CD4-positive, alpha-beta memory T cell (primary cell): ENCODE measurements around the gene GRAMD2A. TPM values are rescaled to one million over a fixed set of nuclear protein-coding genes. Genes with fewer than 3 reads are reported as not detected.

Source experiments
- CTCF ChIA-PET: fragments of 350-600 bp; sonication (Branson Sonifier 250); formaldehyde crosslinking; loops from one replicate; lab custom pipeline; 2021; ENCODE audit warnings: inconsistent platforms; ENCODE audit not compliant: partially characterized antibody; lab: Charles Lee
- POLR2A ChIA-PET: fragments of 350-600 bp; sonication (Branson Sonifier 250); formaldehyde crosslinking; loops from one replicate; lab custom pipeline; 2021; ENCODE audit not compliant: partially characterized antibody; lab: Charles Lee
- DNase-seq, 5 donors: peaks; one replicate each; pipeline versions ENCODE4 v3.0.0 to v3.0.0-alpha.2; 2020 to 2022; ENCODE audit warnings: mixed read lengths in 1 of 5
- H3K27ac ChIP-seq: one replicate; pipeline ENCODE4 v1.7.0; 2013; ENCODE audit warnings: low read depth, low read length
- H3K27me3 ChIP-seq: 2 replicates; pipeline ENCODE4 v1.7.0; 2013; ENCODE audit warnings: mild to moderate bottlenecking, low read length, moderate library complexity; ENCODE audit not compliant: insufficient read depth
- H3K36me3 ChIP-seq: 2 replicates; pipeline ENCODE4 v1.7.0; 2013; ENCODE audit warnings: mild to moderate bottlenecking, low read length, moderate library complexity; ENCODE audit not compliant: insufficient read depth
- H3K4me1 ChIP-seq: 2 replicates; pipeline ENCODE4 v1.7.0; 2013; ENCODE audit warnings: mild to moderate bottlenecking, low read length, moderate library complexity; ENCODE audit not compliant: insufficient read depth
- H3K4me3 ChIP-seq, 2 donors: one replicate each; pipeline ENCODE4 v1.7.0; 2013; ENCODE audit warnings: low read length in 2 of 2, mild to moderate bottlenecking in 1 of 2
- H3K9me3 ChIP-seq, 2 donors: one replicate each; pipeline ENCODE4 v1.7.0; 2013; ENCODE audit warnings: low read length in 2 of 2, control low read depth in 1 of 2; ENCODE audit not compliant: control insufficient read depth in 1 of 2
- H3K27ac Mint-ChIP-seq, 7 donors: one replicate each; pipeline ENCODE4 v1.8.0; 2020 to 2021; ENCODE audit warnings: mixed read lengths in 7 of 7, mild to moderate bottlenecking in 6 of 7, inconsistent platforms in 3 of 7, moderate library complexity in 3 of 7
- H3K27me3 Mint-ChIP-seq, 2 donors: one replicate each; pipeline ENCODE4 v1.8.0; 2020 to 2021; ENCODE audit warnings: mixed read lengths in 2 of 2
- H3K36me3 Mint-ChIP-seq, 2 donors: one replicate each; pipeline ENCODE4 v1.8.0; 2020 to 2021; ENCODE audit warnings: mixed read lengths in 2 of 2, inconsistent platforms in 1 of 2, mild to moderate bottlenecking in 1 of 2
- H3K4me1 Mint-ChIP-seq, 4 donors: one replicate each; pipeline ENCODE4 v1.8.0; 2020 to 2021; ENCODE audit warnings: mixed read lengths in 4 of 4, mild to moderate bottlenecking in 1 of 4
- H3K4me3 Mint-ChIP-seq, 8 donors: one replicate each; pipeline ENCODE4 v1.8.0; 2020 to 2021; ENCODE audit warnings: mixed read lengths in 8 of 8, mild to moderate bottlenecking in 7 of 8, moderate library complexity in 6 of 8, inconsistent platforms in 3 of 8
- H3K9me3 Mint-ChIP-seq, 8 donors: one replicate each; pipeline ENCODE4 v1.8.0; 2020 to 2021; ENCODE audit warnings: mixed read lengths in 8 of 8, mild to moderate bottlenecking in 5 of 8, inconsistent platforms in 3 of 8, moderate library complexity in 1 of 8
- intact Hi-C: fragments of 100-400 bp; cut with micrococcal nuclease; formaldehyde crosslinking; loops from one replicate; pipeline ENCODE4 v1.15.1; 2023
- polyA plus RNA-seq, 2 donors: library from polyadenylated mRNA; unstranded; fragments of 300-500 nt; fragmentation: Illumina TruSeq; gene quantifications; one replicate each; pipeline ENCODE4 v1.2.3, GENCODE V29; 2021
- total RNA-seq, 2 experiments: library from RNA; stranded (reverse); gene quantifications; one replicate each; pipeline ENCODE4 v1.2.3, GENCODE V29; 2021

The GRAMD2A gene
- total and polyA plus RNA-seq, 4 experiments from 2014 or later, result not detected

- Histone ChIP-seq H3K9me3 (no peaks in the 10 kb centered on the region), H3K27me3 (peaks cover 11% of the 10 kb centered on the region), H3K4me3 (no peak overlapping the region), H3K27ac (no peak overlapping the region), H3K4me1 (no peaks in the 10 kb centered on the region), H3K36me3 (no peaks in the 10 kb centered on the region)
- H3K9me3 Mint-ChIP-seq, result no peaks in the 10 kb centered on the region
- intact Hi-C loops, result no loop called here
- no peak overlapping the region for H3K4me3 Mint-ChIP-seq
- no peaks in the 10 kb centered on the region for H3K36me3 Mint-ChIP-seq
- CTCF ChIA-PET, result no interaction called here
- POLR2A ChIA-PET, result no interaction called here
- no peak overlapping the region for H3K27ac Mint-ChIP-seq
- H3K27me3 Mint-ChIP-seq, result peaks cover 21 to 28% of the 10 kb centered on the region in 2 donors
- H3K4me1 Mint-ChIP-seq, result peaks cover 0 to 4% (median 0%) of the 10 kb centered on the region in 4 donors
- no peak for DNase-seq
Observed at GRCh38 chr15:72183781-72184164, 13.8 kb downstream of the GRAMD2A start.

- Histone ChIP-seq H3K36me3 (no peaks in the 10 kb centered on the region), H3K4me3 (no peak overlapping the region), H3K27ac (no peak overlapping the region), H3K27me3 (peaks cover 11% of the 10 kb centered on the region), H3K9me3 (no peaks in the 10 kb centered on the region), H3K4me1 (no peaks in the 10 kb centered on the region)
- Mint-ChIP-seq H3K4me3 (no peak overlapping the region), H3K9me3 (no peaks in the 10 kb centered on the region), H3K4me1 (peaks cover 0 to 4% (median 0%) of the 10 kb centered on the region in 4 donors), H3K27ac (no peak overlapping the region), H3K27me3 (peaks cover 19 to 28% of the 10 kb centered on the region in 2 donors), H3K36me3 (no peaks in the 10 kb centered on the region)
- intact Hi-C loops, result no loop called here
- no peak for DNase-seq
- ChIA-PET POLR2A (interaction anchor here (0.7 kb wide), 1 partner anchor 44 kb away, joined by 3 read pairs; no protein-coding TSS in a partner anchor), CTCF (no interaction called here)
Observed at GRCh38 chr15:72182673-72183072, 14.9 kb downstream of the GRAMD2A start.

GRCh38 chr15:72182244-72182643 lies 15.3 kb downstream of the GRAMD2A start:
- POLR2A ChIA-PET, result no interaction called here
- Histone ChIP-seq H3K9me3 (no peaks in the 10 kb centered on the region), H3K36me3 (no peaks in the 10 kb centered on the region), H3K4me1 (no peaks in the 10 kb centered on the region), H3K27me3 (peaks cover 11% of the 10 kb centered on the region), H3K4me3 (no peak overlapping the region), H3K27ac (no peak overlapping the region)
- H3K4me3 Mint-ChIP-seq, result no peak overlapping the region
- intact Hi-C loops, result no loop called here
- H3K36me3 Mint-ChIP-seq, result no peaks in the 10 kb centered on the region
- DNase-seq, result no peak
- peaks cover 19 to 28% of the 10 kb centered on the region in 2 donors for H3K27me3 Mint-ChIP-seq
- no peak overlapping the region for H3K27ac Mint-ChIP-seq
- H3K4me1 Mint-ChIP-seq, result peaks cover 0 to 4% (median 0%) of the 10 kb centered on the region in 4 donors
- CTCF ChIA-PET, result interaction anchor here (0.7 kb wide), 1 partner anchor 443 kb away, joined by 3 read pairs; no protein-coding TSS in a partner anchor
- no peaks in the 10 kb centered on the region for H3K9me3 Mint-ChIP-seq

GRCh38 chr15:72180761-72181324 lies 16.7 kb downstream of the GRAMD2A start:
- CTCF ChIA-PET, result interaction anchor here (1.7 kb wide), 1 partner anchor 490 kb away, joined by 3 read pairs; no protein-coding TSS in a partner anchor
- Mint-ChIP-seq H3K9me3 (no peaks in the 10 kb centered on the region), H3K36me3 (no peaks in the 10 kb centered on the region), H3K27ac (no peak overlapping the region), H3K4me3 (no peak overlapping the region), H3K4me1 (peaks cover 0 to 4% (median 0%) of the 10 kb centered on the region in 4 donors), H3K27me3 (peaks cover 19 to 28% of the 10 kb centered on the region in 2 donors)
- no peak for DNase-seq
- POLR2A ChIA-PET, result no interaction called here
- Histone ChIP-seq H3K9me3 (no peaks in the 10 kb centered on the region), H3K27ac (no peak overlapping the region), H3K36me3 (no peaks in the 10 kb centered on the region), H3K4me3 (no peak overlapping the region), H3K4me1 (no peaks in the 10 kb centered on the region), H3K27me3 (peaks cover 11% of the 10 kb centered on the region)
- intact Hi-C loops, result no loop called here

DNA sequence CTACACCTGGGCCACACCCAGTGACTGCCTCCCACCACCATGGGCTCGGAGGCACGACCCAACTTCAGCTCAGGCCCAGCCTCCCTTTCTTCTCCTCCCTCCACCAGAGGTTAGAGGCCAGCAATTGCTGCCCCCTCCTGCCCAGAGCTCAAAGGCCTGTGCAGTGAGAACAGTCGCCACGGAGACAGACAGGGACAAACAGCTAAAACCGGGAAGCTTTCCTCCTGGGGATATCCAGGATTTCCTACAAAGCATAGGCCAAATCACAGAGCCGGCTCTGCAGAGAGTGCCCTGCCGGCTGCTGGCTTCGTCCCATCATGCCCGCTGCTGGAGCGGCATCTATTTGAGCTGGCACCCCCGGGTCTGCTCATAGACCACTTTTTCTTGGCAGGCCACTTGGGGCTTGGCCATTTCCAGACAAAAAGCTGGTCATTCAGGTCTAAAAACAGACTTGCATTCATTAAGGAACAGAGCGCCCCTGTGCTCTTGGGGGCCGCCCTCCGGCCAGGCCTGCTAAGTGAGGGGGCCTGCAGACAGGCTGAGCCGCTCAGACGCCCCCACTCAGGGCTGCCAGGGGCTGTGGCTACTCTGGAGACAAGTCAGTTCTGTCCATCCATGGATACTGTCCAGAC lies 17.5 kb downstream of the GRAMD2A start:
- Histone ChIP-seq H3K9me3 (no peaks in the 10 kb centered on the region), H3K4me3 (no peak overlapping the region), H3K36me3 (no peaks in the 10 kb centered on the region), H3K27ac (no peak overlapping the region), H3K27me3 (peaks cover 11% of the 10 kb centered on the region), H3K4me1 (no peaks in the 10 kb centered on the region)
- H3K27ac Mint-ChIP-seq, result no peak overlapping the region
- H3K27me3 Mint-ChIP-seq, result peaks cover 19 to 24% of the 10 kb centered on the region in 2 donors
- intact Hi-C loops, result no loop called here
- H3K9me3 Mint-ChIP-seq, result no peaks in the 10 kb centered on the region
- peaks cover 0 to 4% (median 0%) of the 10 kb centered on the region in 4 donors for H3K4me1 Mint-ChIP-seq
- POLR2A ChIA-PET, result no interaction called here
- CTCF ChIA-PET, result interaction anchor here (1.7 kb wide), 1 partner anchor 491 kb away, joined by 3 read pairs; no protein-coding TSS in a partner anchor
- H3K36me3 Mint-ChIP-seq, result no peaks in the 10 kb centered on the region
- DNase-seq, result no peak
- H3K4me3 Mint-ChIP-seq, result no peak overlapping the region

GRCh38 chr15:72178976-72179585 lies 18.5 kb downstream of the GRAMD2A start:
- Mint-ChIP-seq H3K9me3 (no peaks in the 10 kb centered on the region), H3K36me3 (no peaks in the 10 kb centered on the region), H3K27me3 (peaks cover 20 to 22% of the 10 kb centered on the region in 2 donors), H3K27ac (no peak overlapping the region), H3K4me1 (peaks cover 0 to 4% (median 0%) of the 10 kb centered on the region in 4 donors), H3K4me3 (no peak overlapping the region)
- H3K4me3 ChIP-seq, result no peak overlapping the region
- POLR2A ChIA-PET, result no interaction called here
- H3K36me3 ChIP-seq, result no peaks in the 10 kb centered on the region
- H3K9me3 ChIP-seq, result no peaks in the 10 kb centered on the region
- no peak overlapping the region for H3K27ac ChIP-seq
- CTCF ChIA-PET, result interaction anchor here (1.7 kb wide), 1 partner anchor 492 kb away, joined by 3 read pairs; no protein-coding TSS in a partner anchor
- no peak for DNase-seq
- H3K4me1 ChIP-seq, result no peaks in the 10 kb centered on the region
- peaks cover 5% of the 10 kb centered on the region for H3K27me3 ChIP-seq
- intact Hi-C loops, result no loop called here

DNA sequence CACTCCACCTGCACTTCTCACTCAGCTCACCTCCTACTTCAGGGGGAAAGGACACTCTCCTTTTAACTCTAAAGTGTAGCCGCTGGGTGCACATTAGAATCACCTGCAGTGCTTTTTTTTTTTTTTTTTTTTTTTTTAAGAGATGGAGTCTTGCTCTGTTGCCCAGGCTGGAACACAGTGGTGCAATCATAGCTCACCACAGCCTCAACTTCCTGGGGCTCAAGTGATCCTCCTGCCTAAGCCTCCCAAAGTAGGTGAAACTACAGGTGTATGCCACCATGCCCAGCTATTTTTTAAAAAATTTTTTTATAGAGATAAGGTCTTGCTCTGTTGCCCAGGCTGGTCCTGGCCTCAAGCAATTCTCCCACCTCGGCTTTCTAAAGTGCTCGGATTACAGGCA lies 20.8 kb downstream of the GRAMD2A start:
- Mint-ChIP-seq H3K9me3 (no peaks in the 10 kb centered on the region), H3K36me3 (no peaks in the 10 kb centered on the region), H3K27me3 (peaks cover 13 to 14% of the 10 kb centered on the region in 2 donors), H3K4me3 (no peak overlapping the region), H3K4me1 (no peaks in the 10 kb centered on the region), H3K27ac (no peak overlapping the region)
- ChIA-PET CTCF (interaction anchor here (1.0 kb wide), 1 partner anchor 398 kb away, joined by 3 read pairs; no protein-coding TSS in a partner anchor), POLR2A (no interaction called here)
- H3K27ac ChIP-seq, result no peak overlapping the region
- no peaks in the 10 kb centered on the region for H3K36me3 ChIP-seq
- no peaks in the 10 kb centered on the region for H3K4me1 ChIP-seq
- H3K9me3 ChIP-seq, result no peaks in the 10 kb centered on the region
- no peak overlapping the region for H3K4me3 ChIP-seq
- intact Hi-C loops, result no loop called here
- H3K27me3 ChIP-seq, result peaks cover 5% of the 10 kb centered on the region
- no peak for DNase-seq
